PC-9 (cell line): ENCODE data around the gene TRDN. TPM values are rescaled to one million over a fixed set of nuclear protein-coding genes. Genes with fewer than 3 reads are reported as not detected.

Experiments
- BruUV-seq: library from RNA; stranded (reverse); fragments of 400-500 nt; replicated peaks from 2 replicates; lab custom pipeline; 2021; lab: Mats Ljungman, UMichigan
- CTCF ChIA-PET: fragments of 300-600 bp; sonication (Branson Sonifier 250); formaldehyde crosslinking; loops from one replicate; lab custom pipeline; 2022; ENCODE audit warnings: antibody characterized with exemption; lab: Charles Lee
- POLR2A ChIA-PET: fragments of 300-600 bp; sonication (Branson Sonifier 250); formaldehyde crosslinking; loops from one replicate; lab custom pipeline; 2022; ENCODE audit warnings: antibody characterized with exemption; ENCODE audit not compliant: unreplicated experiment; lab: Charles Lee
- DNase-seq, 2 experiments: peaks; one replicate each; pipeline versions ENCODE4 v3.0.0 to v3.0.0-alpha.2; 2015 to 2022; ENCODE audit warnings: mixed read lengths in 1 of 2
- H2AFZ ChIP-seq: fragments of 200-600 bp; sonication (generic); 2 replicates; pipeline ENCODE4 v1.8.1; 2017; ENCODE audit warnings: antibody characterized with exemption
- H3F3A ChIP-seq: fragments of 200-600 bp; sonication (generic); 2 replicates; pipeline ENCODE4 v1.8.1; 2017; ENCODE audit warnings: antibody characterized with exemption, mild to moderate bottlenecking, low read depth; ENCODE audit not compliant: insufficient read depth
- H3K27ac ChIP-seq: fragments of 200-600 bp; sonication (generic); 2 replicates; pipeline ENCODE4 v1.6.1; 2016; ENCODE audit warnings: mixed run types
- H3K27me3 ChIP-seq: fragments of 200-600 bp; sonication (generic); 2 replicates; pipeline ENCODE4 v1.6.1; 2016; ENCODE audit warnings: low read depth, mixed run types; ENCODE audit not compliant: insufficient read depth
- H3K36me3 ChIP-seq: fragments of 200-600 bp; sonication (generic); 2 replicates; pipeline ENCODE4 v1.6.1; 2016; ENCODE audit warnings: low read depth, mixed run types
- H3K4me1 ChIP-seq: fragments of 200-600 bp; sonication (generic); replicated peaks from 2 replicates; pipeline ENCODE4 v1.6.1; 2016; ENCODE audit warnings: mixed run types; ENCODE audit not compliant: insufficient read depth
- H3K4me2 ChIP-seq: fragments of 200-600 bp; sonication (generic); 2 replicates; pipeline ENCODE4 v1.6.1; 2017; ENCODE audit warnings: mixed run types
- H3K4me3 ChIP-seq: fragments of 200-600 bp; sonication (generic); 2 replicates; pipeline ENCODE4 v1.6.1; 2016; ENCODE audit warnings: mixed run types
- H3K79me2 ChIP-seq: fragments of 200-600 bp; sonication (generic); 2 replicates; pipeline ENCODE4 v1.6.1; 2017; ENCODE audit warnings: low read depth, mixed run types
- H3K9me2 ChIP-seq: fragments of 200-600 bp; sonication (generic); 2 replicates; pipeline ENCODE4 v1.8.1; 2017; ENCODE audit warnings: mild to moderate bottlenecking; ENCODE audit not compliant: insufficient read depth
- H3K9me3 ChIP-seq: fragments of 200-600 bp; sonication (generic); 2 replicates; pipeline ENCODE4 v1.8.1; 2016; ENCODE audit warnings: low read depth; ENCODE audit not compliant: insufficient read depth
- H4K20me1 ChIP-seq: fragments of 200-600 bp; sonication (generic); 2 replicates; pipeline ENCODE4 v1.8.1; 2017; ENCODE audit not compliant: insufficient read depth
- CTCF ChIP-seq: fragments of 200-600 bp; sonication (generic); conservative IDR thresholded peaks from 2 replicates; pipeline ENCODE4 v1.6.1; 2017; ENCODE audit warnings: mixed run types, antibody characterized with exemption, mild to moderate bottlenecking, moderate library complexity
- EZH2 ChIP-seq: fragments of 200-600 bp; sonication (generic); IDR thresholded peaks from 2 replicates; pipeline ENCODE4 v1.8.0; 2017; ENCODE audit warnings: antibody characterized with exemption, low read depth
- intact Hi-C: fragments of 100-400 bp; cut with micrococcal nuclease; formaldehyde crosslinking; loops from one replicate; pipeline ENCODE4 v1.10.0; 2022; ENCODE audit not compliant: unreplicated experiment
- total RNA-seq: library from RNA; stranded (reverse); gene quantifications from 2 replicates; pipeline ENCODE4 v1.2.3, GENCODE V29; 2021

The TRDN gene
- total RNA-seq, 1 experiment from 2014 or later = not detected

- Histone ChIP-seq H3K27me3 (no peaks in the 10 kb centered on the region), H3K36me3 (no peaks in the 10 kb centered on the region), H3K9me3 (no peaks in the 10 kb centered on the region), H3K79me2 (no peaks in the 10 kb centered on the region), H2AFZ (no peak overlapping the region), H3K27ac (no peak overlapping the region), H3K4me3 (no peak overlapping the region), H3K4me1 (no peaks in the 10 kb centered on the region), H4K20me1 (no peaks in the 10 kb centered on the region; the same call in 1 of the 2 replicates), H3K4me2 (no peak overlapping the region), H3K9me2 (no peaks in the 10 kb centered on the region), H3F3A (no peaks in the 10 kb centered on the region)
- intact Hi-C loops = no loop called here
- BruUV-seq = no TSS peak
- CTCF ChIA-PET = no interaction called here
- DNase-seq = no peak
- POLR2A ChIA-PET = no interaction called here
- TF ChIP-seq CTCF (no peak), EZH2 (no peak)
Observed at GRCh38 chr6:123610779-123611178, 26.0 kb downstream of the TRDN start.

GRCh38 chr6:123604067-123604466 is 32.7 kb downstream of the TRDN start:
- BruUV-seq = no TSS peak
- POLR2A ChIA-PET = no interaction called here
- intact Hi-C loops = no loop called here
- H3K27me3 ChIP-seq = no peaks in the 10 kb centered on the region
- DNase-seq = no peak
- no peaks in the 10 kb centered on the region for H3K9me2 ChIP-seq
- H3K4me1 ChIP-seq = no peaks in the 10 kb centered on the region
- no peaks in the 10 kb centered on the region for H3K79me2 ChIP-seq
- no peaks in the 10 kb centered on the region for H3K36me3 ChIP-seq
- H3K4me2 ChIP-seq = no peak overlapping the region
- H3F3A ChIP-seq = no peaks in the 10 kb centered on the region
- TF ChIP-seq CTCF (no peak), EZH2 (no peak)
- H3K4me3 ChIP-seq = no peak overlapping the region
- H3K9me3 ChIP-seq = no peaks in the 10 kb centered on the region
- no peak overlapping the region for H3K27ac ChIP-seq
- H4K20me1 ChIP-seq = no peaks in the 10 kb centered on the region
- H2AFZ ChIP-seq = 0 out of 2 replicates have a peak overlapping the region, but pooled peaks have one; percentile 5
- CTCF ChIA-PET = no interaction called here

- H3K79me2 ChIP-seq = no peaks in the 10 kb centered on the region
- ChIA-PET POLR2A (no interaction called here), CTCF (no interaction called here)
- H2AFZ ChIP-seq = no peak overlapping the region
- no peaks in the 10 kb centered on the region for H3K36me3 ChIP-seq
- no peaks in the 10 kb centered on the region for H3K9me3 ChIP-seq
- no peak for DNase-seq
- no peak for TF ChIP-seq CTCF
- no peaks in the 10 kb centered on the region for H3K9me2 ChIP-seq
- no peaks in the 10 kb centered on the region for H3K27me3 ChIP-seq
- BruUV-seq = no TSS peak
- no peaks in the 10 kb centered on the region for H3K4me1 ChIP-seq
- H3K4me3 ChIP-seq = no peak overlapping the region
- H4K20me1 ChIP-seq = no peaks in the 10 kb centered on the region
- no peak overlapping the region for H3K4me2 ChIP-seq
- H3K27ac ChIP-seq = no peak overlapping the region
- H3F3A ChIP-seq = no peaks in the 10 kb centered on the region
- intact Hi-C loops = no loop called here
Observed at GRCh38 chr6:123598011-123598410, 38.7 kb downstream of the TRDN start.
